HepG2 (cell line): ENCODE measurements around the gene EYA3. TPM values are rescaled to one million over a fixed set of nuclear protein-coding genes. Genes with fewer than 3 reads are reported as not detected.

Experiments used
- ATAC-seq: fragments of 200-7000 bp; cut with Tn5 transposase; 3 replicates; pipeline ENCODE4 v1.9.1; 2020; ENCODE audit warnings: mild to moderate bottlenecking, moderate library complexity
- BruUV-seq: library from RNA; stranded (reverse); fragments of 400-500 nt; replicated peaks from 2 replicates; lab custom pipeline; 2021; lab: Mats Ljungman, UMichigan
- CTCF ChIA-PET: fragments of 300-600 bp; formaldehyde crosslinking; extraction: SDS; loops from one replicate; lab custom pipeline; 2021; ENCODE audit warnings: low total read pairs, inconsistent platforms, low intra/inter-chr PET ratio; lab: Yijun Ruan, JAX
- POLR2A ChIA-PET: fragments of 350-600 bp; sonication (Branson Sonifier 250); formaldehyde crosslinking; loops from one replicate; lab custom pipeline; 2020; ENCODE audit warnings: antibody characterized with exemption, inconsistent platforms; lab: Yijun Ruan, JAX
- DNase-seq: peaks from one replicate; pipeline ENCODE4 v3.0.0-alpha.2; 2015; ENCODE audit warnings: low spot score
- FAIRE-seq: peaks from 3 replicates; lab custom pipeline; 2011; peaks lifted over from hg19 to GRCh38; lab: Jason Lieb, UNC
- H2AFZ ChIP-seq: one replicate; pipeline ENCODE4 v1.6.1; 2011; ENCODE audit warnings: low read length, inconsistent platforms
- H3K27ac ChIP-seq: fragments of 300-600 bp; 3 replicates; pipeline ENCODE4 v1.8.0; 2011; ENCODE audit warnings: mixed run types, mild to moderate bottlenecking, mixed read lengths, low read length, inconsistent platforms; ENCODE audit not compliant: insufficient read depth; ENCODE audit errors: extremely low read length
- H3K27me3 ChIP-seq, 2 experiments: fragments of 200-600 bp in 1 of 2; 2 replicates in 1 of 2; 3 replicates in 1 of 2; pipeline versions ENCODE4 v1.6.0 to v1.8.0; 2011; ENCODE audit warnings: low read length in 2 of 2, mild to moderate bottlenecking in 2 of 2, moderate library complexity in 2 of 2, inconsistent platforms in 1 of 2; ENCODE audit not compliant: insufficient read depth in 2 of 2, control insufficient read depth in 1 of 2
- H3K36me3 ChIP-seq, 2 experiments: fragments of 200-600 bp in 1 of 2; replicated peaks in 1 of 2; 2 replicates in 1 of 2; 3 replicates in 1 of 2; pipeline versions ENCODE4 v1.5.1 to v1.8.0; 2011; ENCODE audit warnings: low read length in 2 of 2, inconsistent platforms in 1 of 2; ENCODE audit not compliant: insufficient read depth in 2 of 2, control insufficient read depth in 1 of 2
- H3K4me1 ChIP-seq: 2 replicates; pipeline ENCODE4 v1.5.1; 2012; ENCODE audit warnings: low read length, inconsistent platforms; ENCODE audit not compliant: insufficient read depth
- H3K4me2 ChIP-seq: 2 replicates; pipeline ENCODE4 v1.6.0; 2011; ENCODE audit warnings: low read depth, low read length, inconsistent platforms
- H3K4me3 ChIP-seq, 3 experiments: fragments of 200-600 bp in 1 of 3; sonication (generic), shearing (Covaris generic) in 1 of 3; replicated peaks in 1 of 3; 2 replicates each; pipeline ENCODE4 v1.5.1; 2011 to 2016; ENCODE audit warnings: low read length in 3 of 3, inconsistent platforms in 2 of 3, low read depth in 2 of 3, mild to moderate bottlenecking in 2 of 3, control low read depth in 1 of 3, mixed read lengths in 1 of 3; ENCODE audit not compliant: insufficient read depth in 1 of 3
- H3K79me2 ChIP-seq: one replicate; pipeline ENCODE4 v1.6.1; 2011; ENCODE audit warnings: low read length, inconsistent platforms; ENCODE audit not compliant: insufficient read depth
- H3K9ac ChIP-seq: 2 replicates; pipeline ENCODE4 v1.6.0; 2011; ENCODE audit warnings: mild to moderate bottlenecking, low read depth, low read length, inconsistent platforms; ENCODE audit not compliant: insufficient read depth
- H3K9me3 ChIP-seq: 2 replicates; pipeline ENCODE4 v1.5.1; 2012; ENCODE audit warnings: mild to moderate bottlenecking, low read length
- H4K20me1 ChIP-seq: 2 replicates; pipeline ENCODE4 v1.6.0; 2011; ENCODE audit warnings: inconsistent platforms, mild to moderate bottlenecking, low read length, moderate library complexity; ENCODE audit not compliant: insufficient read depth
- IRF2 ChIP-seq: IDR thresholded peaks from 2 replicates; pipeline ENCODE4 v1.6.1; 2018; ENCODE audit warnings: missing genetic modification reagents, missing compliant biosample characterization
- POLR2AphosphoS5 ChIP-seq: IDR thresholded peaks from 2 replicates; pipeline ENCODE4 v1.6.1; 2012; ENCODE audit warnings: low read depth, low read length
- REXO4 ChIP-seq: sonication (generic); formaldehyde crosslinking; IDR thresholded peaks from 2 replicates; pipeline ENCODE4 v1.8.0; 2022; ENCODE audit warnings: missing genetic modification reagents, mild to moderate bottlenecking, borderline replicate concordance
- SOX13 ChIP-seq, 3 experiments: fragments of 450-650 bp in 1 of 3; sonication (generic) in 1 of 3; formaldehyde crosslinking in 1 of 3; IDR thresholded peaks in 2 of 3; conservative IDR thresholded peaks in 1 of 3; 2 replicates each; pipeline versions ENCODE4 v1.5.0 to v1.6.1; 2016 to 2020; ENCODE audit warnings: antibody characterized with exemption in 1 of 3, mild to moderate bottlenecking in 1 of 3, missing compliant biosample characterization in 1 of 3, missing genetic modification reagents in 1 of 3, moderate library complexity in 1 of 3
- ZNF232 ChIP-seq: sonication (generic); formaldehyde crosslinking; IDR thresholded peaks from 2 replicates; pipeline ENCODE4 v1.4.0; 2020; ENCODE audit warnings: missing genetic modification reagents, borderline replicate concordance
- ZNF333 ChIP-seq: sonication (generic); formaldehyde crosslinking; IDR thresholded peaks from 2 replicates; pipeline ENCODE4 v1.4.0; 2020; ENCODE audit warnings: mild to moderate bottlenecking, missing genetic modification reagents, borderline replicate concordance
- ZNF451 ChIP-seq: sonication (generic); formaldehyde crosslinking; IDR thresholded peaks from 2 replicates; pipeline ENCODE4 v1.5.0; 2020; ENCODE audit warnings: mild to moderate bottlenecking, missing genetic modification reagents
- ZNF850 ChIP-seq: sonication (generic); formaldehyde crosslinking; conservative IDR thresholded peaks from 2 replicates; pipeline ENCODE4 v1.9.0; 2021; ENCODE audit warnings: mild to moderate bottlenecking, missing genetic modification reagents
- WGBS: methylation state at CpG from one replicate; pipeline ENCODE4 v1.1.6; 2017; ENCODE audit warnings: low lambda C conversion rate; 5-methylcytosine and 5-hydroxymethylcytosine counted together
- in situ Hi-C: cut with HindIII; loops from 2 replicates; pipeline ENCODE4 v1.10.0; 2017; ENCODE audit warnings: low pct_unique_long_range_greater_than_20kb; ENCODE audit not compliant: extremely low pct_ligation_motif_present
- intact Hi-C: fragments of 100-400 bp; cut with micrococcal nuclease; formaldehyde crosslinking; loops from one replicate; pipeline ENCODE4 v1.10.0; 2022; ENCODE audit not compliant: unreplicated experiment
- polyA plus RNA-seq, 8 experiments: library from polyadenylated mRNA; depleted of rRNA in 3 of 8; stranded (reverse) in 7 of 8; unstranded in 1 of 8; fragments of >200 nt; fragmentation: Illumina TruSeq in 4 of 8; extraction: Trizol in 4 of 8; gene quantifications; 2 replicates each; pipeline versions ENCODE4 v1.2.1 to v1.2.3, GENCODE V29; 2011 to 2016; ENCODE audit warnings: low read depth in 4 of 8, missing spikeins in 1 of 8, mixed read lengths in 1 of 8; ENCODE audit not compliant: insufficient read depth in 1 of 8
- total RNA-seq, 5 experiments: library from RNA; depleted of rRNA; stranded (reverse); fragments of >200 nt; fragmentation: Illumina TruSeq; extraction: Trizol; gene quantifications; 2 replicates each; pipeline ENCODE4 v1.2.3, GENCODE V29; 2016; ENCODE audit warnings: low read depth in 1 of 5
- TF ChIP-seq, protein P1 (sequence below): sonication (generic); formaldehyde crosslinking; IDR thresholded peaks from 2 replicates; pipeline ENCODE4 v1.5.0; 2020; ENCODE audit warnings: missing genetic modification reagents, mild to moderate bottlenecking, borderline replicate concordance
- TF ChIP-seq, protein P2 (sequence below): sonication (generic); formaldehyde crosslinking; IDR thresholded peaks from 2 replicates; pipeline ENCODE4 v1.4.0; 2020; ENCODE audit warnings: missing genetic modification reagents, borderline replicate concordance
- TF ChIP-seq, protein P3 (sequence below): sonication (generic); formaldehyde crosslinking; IDR thresholded peaks from 2 replicates; pipeline ENCODE4 v1.5.1; 2020; ENCODE audit warnings: missing genetic modification reagents, mild to moderate bottlenecking, borderline replicate concordance
- TF ChIP-seq, protein P4 (sequence below): sonication (generic); formaldehyde crosslinking; IDR thresholded peaks from 2 replicates; pipeline ENCODE4 v1.9.0; 2021; ENCODE audit warnings: missing genetic modification reagents, borderline replicate concordance
- TF ChIP-seq, protein P5 (sequence below): IDR thresholded peaks from 2 replicates; pipeline ENCODE4 v1.6.1; 2016; ENCODE audit warnings: low read depth
- TF ChIP-seq, protein P6 (sequence below): sonication (generic); formaldehyde crosslinking; IDR thresholded peaks from 2 replicates; pipeline ENCODE4 v1.4.0; 2020; ENCODE audit warnings: missing genetic modification reagents

EYA3 gene
- total and polyA plus RNA-seq, 2 of the 13 experiments (the other 11 are each of a cell fraction or from before 2014, with no cell fraction given), result 13.9 to 19.7 TPM

DNA sequence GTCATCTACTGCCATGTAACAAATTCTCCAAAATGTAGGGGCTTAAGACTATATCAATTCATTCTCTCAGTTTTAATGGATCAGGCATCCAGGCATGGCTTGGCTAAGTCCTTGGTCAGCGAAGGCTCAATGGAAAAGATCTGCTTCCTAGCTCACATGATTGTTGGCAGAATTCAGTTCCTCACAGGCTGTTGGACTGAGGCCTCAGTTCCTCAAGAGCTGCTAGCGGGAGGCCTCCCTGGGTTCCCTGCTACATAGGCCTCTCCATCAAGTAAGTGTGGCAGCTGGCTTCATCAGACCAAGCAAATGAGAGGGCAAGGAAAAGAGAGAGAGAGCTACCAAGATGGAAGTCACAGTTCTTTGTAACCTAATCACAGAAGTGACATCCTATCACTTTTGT, 19.6 kb upstream of the EYA3 start:
- Histone ChIP-seq H3K27me3 (no peaks in the 10 kb centered on the region), H2AFZ (no peak overlapping the region), H3K4me1 (peaks cover 29% of the 10 kb centered on the region), H3K4me3 (no peak overlapping the region), H4K20me1 (no peaks in the 10 kb centered on the region), H3K4me2 (no peak overlapping the region), H3K79me2 (no peaks in the 10 kb centered on the region), H3K36me3 (no peaks in the 10 kb centered on the region), H3K9ac (no peak overlapping the region), H3K27ac (no peak overlapping the region), H3K9me3 (no peaks in the 10 kb centered on the region)
- ATAC-seq (no peak), DNase-seq (no peak), FAIRE-seq (no peak)
- intact Hi-C loops, result no loop called here
- BruUV-seq, result no TSS peak
- in situ Hi-C loops, result no loop called here
- ChIA-PET POLR2A (no interaction called here), CTCF (no interaction called here)
- WGBS, result 22% methylated on average over 2 of the region's 2 CpGs
- TF ChIP-seq IRF2 (CRISPR knock-in tag), result no peak
- no peak for TF ChIP-seq ZNF232 (CRISPR knock-in tag)
- TF ChIP-seq REXO4 (CRISPR knock-in tag), result no peak
- TF ChIP-seq, protein P1, sequence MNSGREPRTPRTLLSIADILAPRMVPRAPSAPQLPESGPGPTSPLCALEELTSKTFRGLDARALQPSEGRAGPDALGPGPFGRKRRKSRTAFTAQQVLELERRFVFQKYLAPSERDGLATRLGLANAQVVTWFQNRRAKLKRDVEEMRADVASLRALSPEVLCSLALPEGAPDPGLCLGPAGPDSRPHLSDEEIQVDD (CRISPR knock-in tag), result no peak
- TF ChIP-seq, protein P2, sequence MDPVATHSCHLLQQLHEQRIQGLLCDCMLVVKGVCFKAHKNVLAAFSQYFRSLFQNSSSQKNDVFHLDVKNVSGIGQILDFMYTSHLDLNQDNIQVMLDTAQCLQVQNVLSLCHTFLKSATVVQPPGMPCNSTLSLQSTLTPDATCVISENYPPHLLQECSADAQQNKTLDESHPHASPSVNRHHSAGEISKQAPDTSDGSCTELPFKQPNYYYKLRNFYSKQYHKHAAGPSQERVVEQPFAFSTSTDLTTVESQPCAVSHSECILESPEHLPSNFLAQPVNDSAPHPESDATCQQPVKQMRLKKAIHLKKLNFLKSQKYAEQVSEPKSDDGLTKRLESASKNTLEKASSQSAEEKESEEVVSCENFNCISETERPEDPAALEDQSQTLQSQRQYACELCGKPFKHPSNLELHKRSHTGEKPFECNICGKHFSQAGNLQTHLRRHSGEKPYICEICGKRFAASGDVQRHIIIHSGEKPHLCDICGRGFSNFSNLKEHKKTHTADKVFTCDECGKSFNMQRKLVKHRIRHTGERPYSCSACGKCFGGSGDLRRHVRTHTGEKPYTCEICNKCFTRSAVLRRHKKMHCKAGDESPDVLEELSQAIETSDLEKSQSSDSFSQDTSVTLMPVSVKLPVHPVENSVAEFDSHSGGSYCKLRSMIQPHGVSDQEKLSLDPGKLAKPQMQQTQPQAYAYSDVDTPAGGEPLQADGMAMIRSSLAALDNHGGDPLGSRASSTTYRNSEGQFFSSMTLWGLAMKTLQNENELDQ (CRISPR knock-in tag), result no peak
- TF ChIP-seq, protein P3, sequence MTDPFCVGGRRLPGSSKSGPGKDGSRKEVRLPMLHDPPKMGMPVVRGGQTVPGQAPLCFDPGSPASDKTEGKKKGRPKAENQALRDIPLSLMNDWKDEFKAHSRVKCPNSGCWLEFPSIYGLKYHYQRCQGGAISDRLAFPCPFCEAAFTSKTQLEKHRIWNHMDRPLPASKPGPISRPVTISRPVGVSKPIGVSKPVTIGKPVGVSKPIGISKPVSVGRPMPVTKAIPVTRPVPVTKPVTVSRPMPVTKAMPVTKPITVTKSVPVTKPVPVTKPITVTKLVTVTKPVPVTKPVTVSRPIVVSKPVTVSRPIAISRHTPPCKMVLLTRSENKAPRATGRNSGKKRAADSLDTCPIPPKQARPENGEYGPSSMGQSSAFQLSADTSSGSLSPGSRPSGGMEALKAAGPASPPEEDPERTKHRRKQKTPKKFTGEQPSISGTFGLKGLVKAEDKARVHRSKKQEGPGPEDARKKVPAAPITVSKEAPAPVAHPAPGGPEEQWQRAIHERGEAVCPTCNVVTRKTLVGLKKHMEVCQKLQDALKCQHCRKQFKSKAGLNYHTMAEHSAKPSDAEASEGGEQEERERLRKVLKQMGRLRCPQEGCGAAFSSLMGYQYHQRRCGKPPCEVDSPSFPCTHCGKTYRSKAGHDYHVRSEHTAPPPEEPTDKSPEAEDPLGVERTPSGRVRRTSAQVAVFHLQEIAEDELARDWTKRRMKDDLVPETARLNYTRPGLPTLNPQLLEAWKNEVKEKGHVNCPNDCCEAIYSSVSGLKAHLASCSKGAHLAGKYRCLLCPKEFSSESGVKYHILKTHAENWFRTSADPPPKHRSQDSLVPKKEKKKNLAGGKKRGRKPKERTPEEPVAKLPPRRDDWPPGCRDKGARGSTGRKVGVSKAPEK, result no peak
- TF ChIP-seq, protein P4, sequence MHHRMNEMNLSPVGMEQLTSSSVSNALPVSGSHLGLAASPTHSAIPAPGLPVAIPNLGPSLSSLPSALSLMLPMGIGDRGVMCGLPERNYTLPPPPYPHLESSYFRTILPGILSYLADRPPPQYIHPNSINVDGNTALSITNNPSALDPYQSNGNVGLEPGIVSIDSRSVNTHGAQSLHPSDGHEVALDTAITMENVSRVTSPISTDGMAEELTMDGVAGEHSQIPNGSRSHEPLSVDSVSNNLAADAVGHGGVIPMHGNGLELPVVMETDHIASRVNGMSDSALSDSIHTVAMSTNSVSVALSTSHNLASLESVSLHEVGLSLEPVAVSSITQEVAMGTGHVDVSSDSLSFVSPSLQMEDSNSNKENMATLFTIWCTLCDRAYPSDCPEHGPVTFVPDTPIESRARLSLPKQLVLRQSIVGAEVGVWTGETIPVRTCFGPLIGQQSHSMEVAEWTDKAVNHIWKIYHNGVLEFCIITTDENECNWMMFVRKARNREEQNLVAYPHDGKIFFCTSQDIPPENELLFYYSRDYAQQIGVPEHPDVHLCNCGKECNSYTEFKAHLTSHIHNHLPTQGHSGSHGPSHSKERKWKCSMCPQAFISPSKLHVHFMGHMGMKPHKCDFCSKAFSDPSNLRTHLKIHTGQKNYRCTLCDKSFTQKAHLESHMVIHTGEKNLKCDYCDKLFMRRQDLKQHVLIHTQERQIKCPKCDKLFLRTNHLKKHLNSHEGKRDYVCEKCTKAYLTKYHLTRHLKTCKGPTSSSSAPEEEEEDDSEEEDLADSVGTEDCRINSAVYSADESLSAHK (CRISPR knock-in tag), result no peak
- TF ChIP-seq POLR2AphosphoS5, result no peak
- TF ChIP-seq, protein P5, sequence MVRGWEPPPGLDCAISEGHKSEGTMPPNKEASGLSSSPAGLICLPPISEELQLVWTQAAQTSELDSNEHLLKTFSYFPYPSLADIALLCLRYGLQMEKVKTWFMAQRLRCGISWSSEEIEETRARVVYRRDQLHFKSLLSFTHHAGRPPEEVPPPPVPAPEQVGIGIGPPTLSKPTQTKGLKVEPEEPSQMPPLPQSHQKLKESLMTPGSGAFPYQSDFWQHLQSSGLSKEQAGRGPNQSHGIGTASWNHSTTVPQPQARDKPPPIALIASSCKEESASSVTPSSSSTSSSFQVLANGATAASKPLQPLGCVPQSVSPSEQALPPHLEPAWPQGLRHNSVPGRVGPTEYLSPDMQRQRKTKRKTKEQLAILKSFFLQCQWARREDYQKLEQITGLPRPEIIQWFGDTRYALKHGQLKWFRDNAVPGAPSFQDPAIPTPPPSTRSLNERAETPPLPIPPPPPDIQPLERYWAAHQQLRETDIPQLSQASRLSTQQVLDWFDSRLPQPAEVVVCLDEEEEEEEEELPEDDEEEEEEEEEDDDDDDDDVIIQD (CRISPR knock-in tag), result no peak
- TF ChIP-seq, protein P6, sequence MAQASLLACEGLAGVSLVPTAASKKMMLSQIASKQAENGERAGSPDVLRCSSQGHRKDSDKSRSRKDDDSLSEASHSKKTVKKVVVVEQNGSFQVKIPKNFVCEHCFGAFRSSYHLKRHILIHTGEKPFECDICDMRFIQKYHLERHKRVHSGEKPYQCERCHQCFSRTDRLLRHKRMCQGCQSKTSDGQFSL (CRISPR knock-in tag), result no peak
- TF ChIP-seq ZNF333, result no peak
- no peak for TF ChIP-seq ZNF451 (CRISPR knock-in tag)
- no peak for TF ChIP-seq ZNF850
- TF ChIP-seq SOX13 (IDR thresholded peaks at IDR 0.05), result no peak
- no peak for TF ChIP-seq SOX13 (CRISPR knock-in tag; conservative IDR thresholded peaks at IDR 0.05 in 1 of 2, IDR thresholded peaks at IDR 0.05 in 1 of 2)
